ENCODE data around the gene MACROD2. TPM values are rescaled to one million over a fixed set of nuclear protein-coding genes. Genes with fewer than 3 reads are reported as not detected.

The MACROD2 gene
- total and polyA plus RNA-seq, 4 donors, result 13.0 to 67.1 (median 20.7) TPM

DNA sequence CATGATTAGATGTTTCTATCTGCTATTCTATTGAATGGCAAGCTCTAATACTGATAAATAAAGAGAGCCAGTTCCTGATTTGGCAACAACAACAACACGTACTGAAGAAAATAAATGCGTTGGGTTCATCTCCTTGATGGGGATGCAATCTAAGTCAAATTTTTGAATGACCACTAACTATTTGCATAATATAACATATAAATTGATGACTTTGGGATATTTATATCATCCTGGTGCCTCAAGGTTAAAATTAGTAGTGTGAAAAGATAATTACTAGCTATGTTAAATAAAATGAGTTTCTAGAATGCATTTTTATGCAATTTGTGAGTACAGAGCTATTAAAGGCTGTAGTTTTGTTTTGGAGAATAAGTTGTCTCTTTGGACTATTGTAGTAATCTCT lies 1681.5 kb downstream of the MACROD2 start:
- DNase-seq, result no peak
- Histone ChIP-seq H3K9me3 (ENCODE audit: control insufficient read depth in 4 of 4, insufficient read depth in 3 of 4, low read length in 3 of 4) (peaks cover 0 to 2% (median 0%) of the 10 kb centered on the region in 4 donors), H3K36me3 (ENCODE audit: control insufficient read depth in 4 of 4, insufficient read depth in 4 of 4, low read length in 4 of 4) (no peaks in the 10 kb centered on the region), H3K9ac (ENCODE audit: insufficient read depth in 1 of 2, low read length in 2 of 2) (no peak overlapping the region), H3K27ac (ENCODE audit: low read depth in 1 of 2, low read length in 1 of 2) (no peak overlapping the region), H3K4me1 (ENCODE audit: control insufficient read depth in 5 of 5, insufficient read depth in 5 of 5, low read length in 5 of 5) (peaks cover 0 to 19% (median 0%) of the 10 kb centered on the region in 5 donors), H3K27me3 (ENCODE audit: control insufficient read depth in 3 of 3, insufficient read depth in 3 of 3, low read length in 2 of 3) (no peaks in the 10 kb centered on the region), H3K4me3 (no peak overlapping the region)
- ATAC-seq (ENCODE audit: insufficient read depth, low FRiP score), result no peak
- 88 to 93% methylated on average over 2 of the region's 2 CpGs for WGBS, 2 donors
- no peak for TF ChIP-seq CTCF (IDR thresholded peaks at IDR 0.05; ENCODE audit: control extremely low read depth, extremely low read depth)

GRCh38 chr20:15682690-15683089 lies 1687.4 kb downstream of the MACROD2 start:
- ATAC-seq (ENCODE audit: insufficient read depth, low FRiP score), result no peak
- WGBS, 2 donors, result 84 to 85% methylated on average over 2 of the region's 2 CpGs
- no peak overlapping the region for H3K9ac ChIP-seq (ENCODE audit: insufficient read depth in 1 of 2, low read length in 2 of 2)

DNA sequence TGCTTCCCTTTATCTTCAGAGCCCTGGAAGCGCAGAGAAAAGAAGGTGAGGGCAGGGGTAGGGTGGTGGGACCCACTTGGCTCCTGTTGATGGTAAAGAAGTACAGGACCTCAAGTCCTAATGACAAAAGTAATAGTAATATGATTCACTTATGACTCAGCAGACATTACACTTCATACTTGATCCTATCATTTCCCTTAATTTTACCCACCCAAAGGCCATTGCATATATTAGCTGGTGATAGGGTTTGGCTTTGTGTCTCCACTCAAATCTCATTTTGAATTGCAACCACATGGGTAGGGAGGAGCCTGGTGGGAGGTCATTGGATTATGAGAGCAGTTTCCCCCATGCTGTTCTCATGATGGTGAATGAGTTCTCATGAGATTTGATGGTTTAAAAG lies 1697.3 kb downstream of the MACROD2 start:
- Histone ChIP-seq H3K9me3 (ENCODE audit: control insufficient read depth in 4 of 4, insufficient read depth in 3 of 4, low read length in 3 of 4) (no peaks in the 10 kb centered on the region), H3K4me1 (ENCODE audit: control insufficient read depth in 5 of 5, insufficient read depth in 5 of 5, low read length in 5 of 5) (no peaks in the 10 kb centered on the region), H3K36me3 (ENCODE audit: control insufficient read depth in 4 of 4, insufficient read depth in 4 of 4, low read length in 4 of 4) (no peaks in the 10 kb centered on the region), H3K27me3 (ENCODE audit: control insufficient read depth in 3 of 3, insufficient read depth in 3 of 3, low read length in 2 of 3) (no peaks in the 10 kb centered on the region), H3K9ac (ENCODE audit: insufficient read depth in 1 of 2, low read length in 2 of 2) (no peak overlapping the region), H3K4me3 (no peak overlapping the region), H3K27ac (ENCODE audit: low read depth in 1 of 2, low read length in 1 of 2) (no peak overlapping the region)
- 88 to 92% methylated on average over 1 of the region's 1 CpG for WGBS, 2 donors
- no peak for TF ChIP-seq CTCF (IDR thresholded peaks at IDR 0.05; ENCODE audit: control extremely low read depth, extremely low read depth)
- no peak for ATAC-seq (ENCODE audit: insufficient read depth, low FRiP score)
- no peak for DNase-seq

More at GRCh38 chr20:15682690-15683089, 1687.4 kb downstream of the MACROD2 start:
- Histone ChIP-seq H3K36me3 (ENCODE audit: control insufficient read depth in 4 of 4, insufficient read depth in 4 of 4, low read length in 4 of 4) (no peaks in the 10 kb centered on the region), H3K9me3 (ENCODE audit: control insufficient read depth in 4 of 4, insufficient read depth in 3 of 4, low read length in 3 of 4) (peaks cover 0 to 2% (median 0%) of the 10 kb centered on the region in 4 donors), H3K27ac (ENCODE audit: low read depth in 1 of 2, low read length in 1 of 2) (no peak overlapping the region), H3K4me1 (ENCODE audit: control insufficient read depth in 5 of 5, insufficient read depth in 5 of 5, low read length in 5 of 5) (no peaks in the 10 kb centered on the region), H3K4me3 (no peak overlapping the region), H3K27me3 (ENCODE audit: control insufficient read depth in 3 of 3, insufficient read depth in 3 of 3, low read length in 2 of 3) (no peaks in the 10 kb centered on the region)
- no peak for TF ChIP-seq CTCF (IDR thresholded peaks at IDR 0.05; ENCODE audit: control extremely low read depth, extremely low read depth)
- no peak for DNase-seq

All from lung (tissue), 12 donors.